ENCODE measurements around the gene NXPH4. TPM values are rescaled to one million over a fixed set of nuclear protein-coding genes. Genes with fewer than 3 reads are reported as not detected.

The NXPH4 gene
- total RNA-seq, 4 donors from 2014 or later = 0.21 to 5.0 (median 2.5) TPM

DNA sequence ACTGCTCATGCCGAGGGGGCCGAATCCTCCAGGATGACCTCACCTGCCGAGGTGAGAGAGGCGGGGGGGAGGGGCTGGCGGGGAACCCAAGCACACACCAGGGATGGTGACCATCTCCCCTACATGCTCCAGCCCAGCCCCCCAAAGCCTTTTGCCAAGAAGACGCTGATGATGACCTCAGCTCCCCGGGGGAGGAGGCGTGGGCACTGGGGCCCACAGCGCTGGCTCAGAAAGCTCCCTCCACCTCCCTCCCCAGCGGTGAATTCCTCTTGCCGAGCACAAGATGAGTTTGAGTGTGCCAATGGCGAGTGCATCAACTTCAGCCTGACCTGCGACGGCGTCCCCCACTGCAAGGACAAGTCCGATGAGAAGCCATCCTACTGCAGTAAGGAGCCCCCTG is 23.7 kb upstream of the NXPH4 start:
- TF ChIP-seq, protein P1, sequence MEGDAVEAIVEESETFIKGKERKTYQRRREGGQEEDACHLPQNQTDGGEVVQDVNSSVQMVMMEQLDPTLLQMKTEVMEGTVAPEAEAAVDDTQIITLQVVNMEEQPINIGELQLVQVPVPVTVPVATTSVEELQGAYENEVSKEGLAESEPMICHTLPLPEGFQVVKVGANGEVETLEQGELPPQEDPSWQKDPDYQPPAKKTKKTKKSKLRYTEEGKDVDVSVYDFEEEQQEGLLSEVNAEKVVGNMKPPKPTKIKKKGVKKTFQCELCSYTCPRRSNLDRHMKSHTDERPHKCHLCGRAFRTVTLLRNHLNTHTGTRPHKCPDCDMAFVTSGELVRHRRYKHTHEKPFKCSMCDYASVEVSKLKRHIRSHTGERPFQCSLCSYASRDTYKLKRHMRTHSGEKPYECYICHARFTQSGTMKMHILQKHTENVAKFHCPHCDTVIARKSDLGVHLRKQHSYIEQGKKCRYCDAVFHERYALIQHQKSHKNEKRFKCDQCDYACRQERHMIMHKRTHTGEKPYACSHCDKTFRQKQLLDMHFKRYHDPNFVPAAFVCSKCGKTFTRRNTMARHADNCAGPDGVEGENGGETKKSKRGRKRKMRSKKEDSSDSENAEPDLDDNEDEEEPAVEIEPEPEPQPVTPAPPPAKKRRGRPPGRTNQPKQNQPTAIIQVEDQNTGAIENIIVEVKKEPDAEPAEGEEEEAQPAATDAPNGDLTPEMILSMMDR (IDR thresholded peaks at IDR 0.05) = no peak
- no peak for TF ChIP-seq POLR2A (IDR thresholded peaks at IDR 0.05)
- WGBS, 2 donors = 82% methylated on average over 9 of the region's 16 CpGs; no CpG with 5 or more reads in 1 of the 2 donors
- intact Hi-C loops (cut with DNase I) = no loop called here
- Histone ChIP-seq H3K27ac (no peak overlapping the region), H3K9me3 (no peaks in the 10 kb centered on the region), H3K4me1 (no peaks in the 10 kb centered on the region), H3K27me3 (no peaks in the 10 kb centered on the region), H3K4me3 (no peak overlapping the region), H3K36me3 (peaks cover 72 to 100% (median 74%) of the 10 kb centered on the region in 3 donors)
- no peak for DNase-seq

DNA sequence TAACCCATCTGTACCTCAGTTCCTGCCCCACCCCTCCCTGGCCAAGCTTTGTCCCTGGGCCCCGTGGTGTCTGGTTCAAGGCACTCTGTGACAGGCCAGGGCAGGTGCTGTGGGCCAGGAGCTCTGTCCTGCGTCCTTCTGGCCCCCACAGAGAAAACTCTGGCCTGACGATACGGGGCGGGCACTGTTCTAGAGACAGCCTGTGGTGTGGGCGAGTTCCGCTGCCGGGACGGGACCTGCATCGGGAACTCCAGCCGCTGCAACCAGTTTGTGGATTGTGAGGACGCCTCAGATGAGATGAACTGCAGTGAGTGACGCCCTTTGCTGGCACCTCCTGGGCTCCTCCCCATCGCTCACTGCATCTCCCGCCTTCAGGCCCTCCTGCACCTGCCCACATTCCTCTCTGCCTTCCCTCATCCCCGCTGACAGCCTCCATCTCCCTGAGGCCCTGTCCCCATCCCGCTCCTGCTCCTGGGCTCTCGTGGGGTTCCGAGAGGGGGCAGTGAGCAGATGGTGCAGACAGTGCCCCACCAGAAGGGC is 22.8 kb upstream of the NXPH4 start:
- no peaks in the 10 kb centered on the region for H3K27me3 ChIP-seq
- intact Hi-C loops (cut with DNase I) = no loop called here
- 78 to 100% methylated on average over 3 to 7 of the region's 19 CpGs for WGBS, 2 donors
- H3K36me3 ChIP-seq = peaks cover 72 to 100% (median 74%) of the 10 kb centered on the region in 3 donors
- no peak for DNase-seq
- no peak overlapping the region for H3K27ac ChIP-seq
- H3K4me3 ChIP-seq = no peak overlapping the region
- no peak for TF ChIP-seq POLR2A (IDR thresholded peaks at IDR 0.05)
- TF ChIP-seq, protein P1 (IDR thresholded peaks at IDR 0.05) = no peak
- no peaks in the 10 kb centered on the region for H3K4me1 ChIP-seq
- no peaks in the 10 kb centered on the region for H3K9me3 ChIP-seq

DNA sequence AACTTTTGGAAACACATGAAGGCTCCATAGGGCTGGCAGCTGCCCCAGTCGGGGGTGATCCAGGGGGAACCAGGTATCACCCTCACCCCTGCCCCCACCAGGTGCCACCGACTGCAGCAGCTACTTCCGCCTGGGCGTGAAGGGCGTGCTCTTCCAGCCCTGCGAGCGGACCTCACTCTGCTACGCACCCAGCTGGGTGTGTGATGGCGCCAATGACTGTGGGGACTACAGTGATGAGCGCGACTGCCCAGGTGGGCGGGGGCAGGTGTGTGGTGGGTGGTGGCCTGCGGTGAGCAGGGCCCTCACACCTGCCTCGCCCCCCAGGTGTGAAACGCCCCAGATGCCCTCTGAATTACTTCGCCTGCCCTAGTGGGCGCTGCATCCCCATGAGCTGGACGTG is 22.3 kb upstream of the NXPH4 start:
- TF ChIP-seq, protein P1 (IDR thresholded peaks at IDR 0.05) = no peak
- TF ChIP-seq POLR2A (IDR thresholded peaks at IDR 0.05) = no peak
- H3K4me1 ChIP-seq = no peaks in the 10 kb centered on the region
- intact Hi-C loops (cut with DNase I) = no loop called here
- 86 to 91% methylated on average over 6 to 12 of the region's 18 CpGs for WGBS, 2 donors
- no peak overlapping the region for H3K27ac ChIP-seq
- H3K27me3 ChIP-seq = no peaks in the 10 kb centered on the region
- peaks cover 74 to 100% (median 77%) of the 10 kb centered on the region in 3 donors for H3K36me3 ChIP-seq
- DNase-seq = no peak
- H3K4me3 ChIP-seq = no peak overlapping the region
- no peaks in the 10 kb centered on the region for H3K9me3 ChIP-seq

DNA sequence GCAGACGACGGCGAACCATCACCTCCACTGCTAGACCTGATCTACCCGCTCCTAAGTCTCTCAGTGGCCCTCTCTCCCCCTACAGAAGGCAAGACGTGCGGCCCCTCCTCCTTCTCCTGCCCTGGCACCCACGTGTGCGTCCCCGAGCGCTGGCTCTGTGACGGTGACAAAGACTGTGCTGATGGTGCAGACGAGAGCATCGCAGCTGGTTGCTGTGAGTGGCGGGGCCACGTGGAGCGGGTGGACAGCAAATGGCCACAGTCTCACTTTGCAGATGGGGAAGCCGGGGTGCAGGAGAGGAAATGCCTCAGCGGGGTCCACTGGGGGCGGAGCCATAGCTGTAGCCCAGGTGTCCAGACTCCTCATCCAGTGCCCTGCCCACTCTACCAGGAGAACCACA is 21.4 kb upstream of the NXPH4 start:
- no peak overlapping the region for H3K4me3 ChIP-seq
- no peaks in the 10 kb centered on the region for H3K27me3 ChIP-seq
- H3K9me3 ChIP-seq = no peaks in the 10 kb centered on the region
- WGBS, 2 donors = 88% methylated on average over 9 of the region's 19 CpGs; no CpG with 5 or more reads in 1 of the 2 donors
- H3K27ac ChIP-seq = no peak overlapping the region
- TF ChIP-seq, protein P1 (IDR thresholded peaks at IDR 0.05) = no peak
- TF ChIP-seq POLR2A (IDR thresholded peaks at IDR 0.05) = no peak
- no peak for DNase-seq
- intact Hi-C loops (cut with DNase I) = no loop called here
- H3K4me1 ChIP-seq = no peaks in the 10 kb centered on the region
- peaks cover 80 to 100% (median 86%) of the 10 kb centered on the region in 3 donors for H3K36me3 ChIP-seq

DNA sequence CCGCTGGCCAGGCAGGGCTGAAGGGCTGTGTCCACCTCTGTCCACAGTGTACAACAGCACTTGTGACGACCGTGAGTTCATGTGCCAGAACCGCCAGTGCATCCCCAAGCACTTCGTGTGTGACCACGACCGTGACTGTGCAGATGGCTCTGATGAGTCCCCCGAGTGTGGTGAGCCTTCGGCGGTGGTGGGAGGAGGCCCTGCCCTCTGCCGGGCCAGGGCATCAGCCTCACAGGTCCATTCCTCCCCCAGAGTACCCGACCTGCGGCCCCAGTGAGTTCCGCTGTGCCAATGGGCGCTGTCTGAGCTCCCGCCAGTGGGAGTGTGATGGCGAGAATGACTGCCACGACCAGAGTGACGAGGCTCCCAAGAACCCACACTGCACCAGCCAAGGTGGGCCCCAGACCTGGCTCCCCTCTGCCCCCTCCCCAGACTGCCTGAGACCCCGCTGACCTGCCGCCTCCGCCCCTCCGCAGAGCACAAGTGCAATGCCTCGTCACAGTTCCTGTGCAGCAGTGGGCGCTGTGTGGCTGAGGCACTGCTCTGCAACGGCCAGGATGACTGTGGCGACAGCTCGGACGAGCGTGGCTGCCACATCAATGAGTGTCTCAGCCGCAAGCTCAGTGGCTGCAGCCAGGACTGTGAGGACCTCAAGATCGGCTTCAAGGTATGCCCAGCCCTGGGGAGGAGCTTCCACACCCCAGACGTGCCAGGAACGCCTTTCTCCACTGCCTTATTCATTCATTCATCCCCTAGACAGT is 20.8 kb upstream of the NXPH4 start:
- Histone ChIP-seq H3K36me3 (peaks cover 74 to 100% (median 92%) of the 10 kb centered on the region in 3 donors), H3K27ac (no peak overlapping the region), H3K9me3 (no peaks in the 10 kb centered on the region), H3K4me1 (no peaks in the 10 kb centered on the region), H3K4me3 (no peak overlapping the region), H3K27me3 (no peaks in the 10 kb centered on the region)
- DNase-seq = no peak
- TF ChIP-seq, protein P1 (IDR thresholded peaks at IDR 0.05) = no peak
- TF ChIP-seq POLR2A (IDR thresholded peaks at IDR 0.05) = no peak
- 76 to 88% methylated on average over 5 to 13 of the region's 34 CpGs for WGBS, 2 donors
- intact Hi-C loops (cut with DNase I) = no loop called here

Data from esophagus squamous epithelium (tissue), 5 donors.